Activated CD4-positive, alpha-beta T cell treated with anti-CD3 and anti-CD28 coated beads for 1 hour (primary cell): ENCODE data around the gene LPP.

Experiments
- DNase-seq: peaks from one replicate; pipeline ENCODE4 v3.0.0-alpha.2; 2020

LPP gene

DNA sequence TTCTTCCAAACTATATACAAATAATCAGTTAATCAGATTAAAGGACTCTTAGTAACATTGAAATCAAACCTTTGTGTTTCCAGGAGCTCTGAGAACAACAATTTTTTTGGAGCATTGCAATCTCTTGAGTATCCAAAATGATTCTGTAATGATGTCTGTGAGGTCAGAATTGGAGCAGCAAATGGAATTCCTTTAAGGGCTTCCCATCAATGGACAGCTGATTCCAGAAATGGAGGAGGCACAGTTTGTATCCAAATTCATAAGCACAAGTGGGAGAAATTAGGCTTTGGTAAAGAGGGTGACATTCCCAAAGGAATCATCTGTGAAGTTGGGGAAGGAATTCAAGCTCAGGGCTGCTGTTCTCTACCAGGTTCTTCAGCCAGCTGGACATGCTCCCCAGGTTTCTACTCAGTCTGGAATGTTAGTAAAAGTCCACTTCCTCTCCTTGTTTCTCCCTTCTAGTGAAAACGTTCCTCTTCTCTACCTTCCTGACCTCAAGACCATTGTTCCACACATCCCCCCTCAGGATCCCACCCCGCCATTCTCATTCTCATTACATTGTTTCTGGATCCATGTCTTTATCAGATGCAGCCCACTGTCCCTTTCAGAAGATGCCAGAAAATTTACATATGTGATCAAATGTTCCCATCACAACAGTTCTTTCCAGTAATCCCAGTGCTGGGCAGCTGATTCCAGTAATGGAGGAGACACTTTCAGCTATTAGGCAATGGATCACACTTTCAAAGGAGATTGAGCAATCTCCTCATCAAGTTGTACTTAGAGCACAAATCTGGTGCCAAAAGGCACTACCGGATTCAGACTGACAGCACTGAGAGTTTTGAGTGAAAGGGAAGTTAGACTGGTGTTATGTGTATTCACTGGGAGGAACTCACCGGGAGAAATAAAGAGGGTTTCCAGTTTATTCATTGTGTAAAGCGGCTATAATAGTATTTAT is 626.5 kb downstream of the LPP start:
- DNase-seq: no peak

DNA sequence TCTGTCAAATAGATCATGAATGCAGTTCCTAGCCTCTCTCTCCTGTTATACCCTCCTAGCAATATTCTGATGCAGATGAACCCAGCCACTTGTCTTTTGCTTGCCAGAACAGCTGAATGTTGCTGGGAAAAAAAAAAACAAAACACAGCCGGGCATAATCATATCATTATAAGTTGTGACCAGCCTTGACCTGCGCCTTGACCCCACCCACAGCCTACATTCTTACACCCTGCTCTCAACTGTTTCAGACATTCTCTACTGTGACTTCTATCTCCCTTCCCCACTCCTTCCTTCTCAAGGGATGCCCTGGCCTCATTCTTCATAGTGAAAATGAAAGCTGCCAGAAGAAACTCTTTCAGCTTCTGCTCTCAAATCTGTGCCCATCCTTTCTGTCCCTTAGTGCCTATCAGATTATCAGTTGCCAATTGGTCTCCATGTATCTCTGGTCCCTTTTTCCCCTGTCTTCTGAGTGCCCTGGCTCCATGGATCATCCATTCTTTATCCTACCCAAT is 628.7 kb downstream of the LPP start:
- no peak for DNase-seq

GRCh38 chr3:188786424-188786823 is 632.5 kb downstream of the LPP start:
- DNase-seq: no peak

DNA sequence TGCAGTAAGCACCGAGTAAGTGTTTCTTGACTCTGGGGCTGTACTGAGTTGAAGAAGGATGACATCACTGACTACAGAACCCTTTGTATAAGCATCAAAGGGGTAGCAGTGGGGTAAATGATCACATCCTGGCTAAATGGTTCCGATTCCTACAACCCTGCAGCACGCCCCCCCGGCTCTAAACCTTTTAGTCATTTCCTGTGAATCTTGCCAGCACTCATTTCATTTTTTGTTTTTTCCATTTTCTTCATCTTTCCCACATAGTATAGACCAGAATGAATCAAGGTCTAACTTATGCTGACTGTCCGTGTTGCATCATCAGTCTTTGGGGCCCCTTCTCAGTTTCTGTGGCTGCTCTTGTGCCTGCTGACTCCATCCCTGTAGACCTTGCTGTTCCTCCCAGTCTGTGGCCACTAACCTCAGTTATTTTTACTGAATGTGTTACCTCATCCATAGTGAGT is 634.7 kb downstream of the LPP start:
- DNase-seq: peak; percentile 49

DNA sequence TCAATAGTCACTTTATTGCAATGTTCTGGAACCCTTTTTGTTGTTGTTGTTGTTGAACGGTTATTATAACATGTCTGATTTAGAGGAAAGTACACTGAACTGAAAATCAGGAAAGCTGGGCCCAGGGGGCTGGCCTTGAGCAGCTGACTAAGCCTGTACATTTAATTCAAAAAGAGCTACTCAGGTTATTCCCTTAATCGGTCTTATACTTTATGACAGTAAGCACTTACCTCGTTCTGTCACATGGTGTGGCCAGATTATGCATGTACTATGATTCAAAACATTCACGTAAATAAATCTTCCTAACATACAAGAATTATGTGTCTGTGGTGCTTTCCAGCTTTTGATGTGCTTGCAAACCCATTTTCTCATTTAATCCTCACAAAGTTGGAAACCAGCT is 635.3 kb downstream of the LPP start:
- no peak for DNase-seq

GRCh38 chr3:188791311-188791710 is 637.4 kb downstream of the LPP start:
- no peak for DNase-seq

GRCh38 chr3:188792793-188793192 is 638.8 kb downstream of the LPP start:
- no peak for DNase-seq

DNA sequence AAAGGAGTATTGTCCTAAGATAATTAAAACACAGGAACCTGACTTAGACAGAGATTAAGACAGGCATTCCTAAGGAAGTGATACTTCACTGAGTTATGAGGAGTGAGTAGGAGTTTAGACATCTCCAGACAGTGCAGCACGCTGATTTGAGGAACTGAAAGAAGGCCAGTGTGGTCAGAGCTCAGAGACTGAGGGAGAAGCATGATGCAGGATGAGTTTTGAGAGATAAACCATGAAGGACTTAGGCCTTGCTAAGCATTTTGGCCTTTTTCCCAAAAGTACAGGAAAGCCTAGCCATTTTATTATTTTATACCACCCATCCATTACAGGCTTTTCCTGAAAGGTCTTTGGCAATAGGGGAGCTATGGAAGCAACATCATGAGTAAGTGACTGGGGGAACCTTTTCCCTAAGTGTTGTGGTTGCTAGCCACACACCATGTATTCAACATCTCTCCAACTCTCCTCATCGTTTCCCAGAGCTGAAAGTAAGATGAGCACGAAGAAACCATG is 642.2 kb downstream of the LPP start:
- DNase-seq: no peak

DNA sequence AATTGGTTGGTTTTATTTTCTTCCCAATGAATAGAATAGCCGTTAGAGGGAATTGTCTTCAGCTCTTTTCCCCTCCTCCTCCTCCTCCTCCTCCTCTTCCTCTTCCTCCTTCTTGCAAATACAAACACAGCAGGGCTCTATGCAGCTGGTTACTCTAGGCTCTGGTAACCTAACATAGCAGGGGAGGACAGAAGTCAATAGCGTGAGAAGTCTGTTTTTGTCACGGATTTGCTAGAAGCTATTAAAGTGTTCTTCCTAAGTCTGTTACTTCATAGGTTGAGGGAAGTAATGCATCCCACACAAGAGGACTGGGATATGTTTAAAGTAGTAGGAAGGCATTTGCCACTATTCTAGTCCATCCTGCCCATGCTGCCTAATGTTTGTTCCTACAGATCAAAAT is 643.1 kb downstream of the LPP start:
- DNase-seq: no peak

GRCh38 chr3:188798556-188799145 is 644.7 kb downstream of the LPP start:
- no peak for DNase-seq

DNA sequence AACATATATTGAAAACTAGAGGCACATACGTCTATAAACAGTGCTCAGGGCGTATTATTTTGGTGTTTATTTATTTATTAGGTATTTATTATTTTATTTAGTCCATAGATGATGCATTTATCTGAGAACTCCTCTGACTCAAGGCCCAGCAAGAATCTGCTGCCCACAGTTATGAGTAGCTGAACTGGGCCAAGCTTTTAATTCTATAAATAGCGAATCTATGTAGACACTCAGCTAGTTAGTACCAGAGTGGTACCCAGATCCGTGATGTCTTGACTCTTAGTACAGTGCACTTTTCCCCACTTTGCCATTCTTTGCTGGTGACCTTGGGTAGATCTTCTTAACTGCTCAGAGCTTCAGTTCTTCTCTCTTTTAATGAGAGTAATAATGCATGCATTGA is 647.4 kb downstream of the LPP start:
- no peak for DNase-seq

DNA sequence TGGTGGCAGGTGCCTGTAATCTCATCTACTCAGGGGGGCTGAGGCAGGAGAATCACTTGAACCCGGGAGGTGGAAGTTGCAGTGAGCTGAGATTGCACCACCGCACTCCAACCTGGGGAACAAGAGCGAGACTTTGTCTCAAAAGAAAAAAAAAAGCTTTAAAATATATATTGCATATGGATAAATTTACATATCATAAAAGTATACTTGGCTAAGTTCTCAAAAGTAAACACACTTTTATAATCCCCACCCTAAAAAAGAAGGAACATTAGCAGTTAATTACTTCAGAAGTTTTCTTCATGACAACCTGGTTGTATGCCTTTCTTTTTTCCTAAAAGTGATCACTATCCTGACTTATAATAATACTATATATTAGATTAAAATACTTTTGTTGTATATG is 648.7 kb downstream of the LPP start:
- DNase-seq: no peak

- DNase-seq: no peak
Observed at GRCh38 chr3:188807006-188807405, 653.0 kb downstream of the LPP start.

GRCh38 chr3:188812198-188812597 is 658.2 kb downstream of the LPP start:
- no peak for DNase-seq

- DNase-seq: no peak
Observed at GRCh38 chr3:188814581-188814980, 660.6 kb downstream of the LPP start.

GRCh38 chr3:188817103-188817934 is 663.4 kb downstream of the LPP start:
- DNase-seq: no peak

GRCh38 chr3:188817935-188818269 is 663.9 kb downstream of the LPP start:
- no peak for DNase-seq

DNA sequence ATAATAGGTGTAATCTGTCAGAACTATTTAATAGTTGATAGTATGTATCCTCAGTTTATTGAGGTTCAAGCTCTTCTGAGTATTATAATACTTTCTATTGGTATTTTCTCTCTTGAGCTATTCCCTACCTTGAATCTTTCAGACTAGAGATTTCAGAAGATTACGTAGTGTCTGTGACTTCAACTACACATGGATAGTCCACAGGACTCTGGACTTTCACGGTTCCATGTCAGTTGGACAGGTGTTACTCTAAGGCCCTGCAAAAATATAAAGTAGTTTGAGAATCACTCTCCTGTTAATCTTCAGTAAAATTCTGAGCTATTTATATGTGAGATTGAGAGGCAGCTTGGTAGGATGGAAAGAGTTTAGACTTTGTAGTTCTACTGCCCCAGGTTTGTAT is 664.3 kb downstream of the LPP start:
- DNase-seq: no peak

- DNase-seq: no peak
Observed at GRCh38 chr3:188819939-188820338, 666.0 kb downstream of the LPP start.

DNA sequence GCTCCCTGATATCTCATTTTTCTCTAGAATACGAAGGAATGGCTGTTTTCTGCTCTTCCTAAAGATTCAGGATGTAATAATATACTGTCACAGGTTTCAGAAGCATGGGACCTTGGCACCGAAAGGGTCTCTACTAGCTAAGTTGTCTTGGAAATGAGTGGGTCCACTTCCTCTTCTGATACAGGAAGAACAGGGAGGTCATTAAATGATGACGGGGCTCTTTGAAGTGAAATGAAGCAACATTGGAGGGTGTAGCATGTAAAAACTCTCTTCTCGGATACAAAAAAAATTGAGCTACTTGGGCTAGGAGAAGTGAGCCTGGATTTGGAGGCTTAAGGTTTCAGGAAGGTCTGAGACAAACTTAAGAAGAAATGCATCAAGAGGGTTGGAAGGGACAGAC is 668.0 kb downstream of the LPP start:
- no peak for DNase-seq

- DNase-seq: no peak
Observed at GRCh38 chr3:188822411-188822810, 668.5 kb downstream of the LPP start.

DNA sequence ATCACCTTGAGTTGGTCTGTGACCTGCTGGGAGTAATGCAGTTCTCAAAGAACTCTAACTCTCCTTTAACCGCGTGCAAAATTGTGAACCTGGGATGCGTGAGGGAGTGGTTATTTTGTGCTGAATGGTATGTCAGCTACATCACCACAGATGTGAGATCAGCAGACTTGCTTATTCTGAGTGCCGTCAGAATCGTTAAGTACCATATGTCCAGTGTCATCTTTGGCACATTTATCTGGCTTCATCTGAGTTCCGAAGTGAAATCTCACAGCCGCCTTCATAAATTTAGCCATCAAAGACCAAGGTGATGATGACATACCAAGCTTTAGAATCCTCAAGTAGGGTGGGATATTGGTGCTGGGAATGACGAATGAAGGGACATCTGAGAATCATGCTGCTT is 670.6 kb downstream of the LPP start:
- no peak for DNase-seq

DNA sequence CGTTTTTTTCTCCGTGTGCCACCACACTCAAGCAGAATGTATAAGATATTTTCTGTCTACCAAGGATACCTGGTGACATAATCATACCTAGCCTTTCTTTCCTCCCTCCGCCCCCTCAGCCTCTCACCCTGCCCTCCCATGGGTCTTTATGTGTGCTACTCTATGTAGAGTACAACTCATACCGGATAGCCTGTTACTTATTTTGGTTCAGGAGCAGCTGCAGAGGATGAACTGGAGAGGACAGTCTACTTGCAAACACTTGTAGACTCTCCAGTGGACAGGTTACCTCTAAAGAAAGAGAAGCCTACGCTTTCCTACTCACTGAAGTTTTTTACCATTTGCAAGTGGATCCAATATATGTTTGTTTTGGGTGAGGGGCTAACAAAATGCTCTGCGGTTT is 671.9 kb downstream of the LPP start:
- DNase-seq: no peak
